Lower leg skin (tissue), 4 donors: ENCODE data around the gene SRPK1. TPM values are rescaled to one million over a fixed set of nuclear protein-coding genes. Genes with fewer than 3 reads are reported as not detected.

Source experiments
- DNase-seq, 2 donors: peaks; one replicate each; pipeline ENCODE4 v3.0.0-alpha.2; 2019; ENCODE audit warnings: low spot score in 2 of 2
- H3K4me3 ChIP-seq: fragments of 200-600 bp; sonication (generic); 2 replicates; pipeline ENCODE4 v1.5.1; 2017; ENCODE audit warnings: mild to moderate bottlenecking, low read depth; ENCODE audit not compliant: poor library complexity, severe bottlenecking
- CTCF ChIP-seq, 3 donors: fragments of 450-650 bp; IDR thresholded peaks; one replicate each; pipeline ENCODE4 v1.5.1; 2016; ENCODE audit warnings: antibody characterized with exemption in 3 of 3, mild to moderate bottlenecking in 3 of 3, moderate library complexity in 2 of 3
- POLR2A ChIP-seq, 2 donors: fragments of 450-650 bp; IDR thresholded peaks; one replicate each; pipeline ENCODE4 v1.6.1; 2016 to 2017; ENCODE audit warnings: antibody characterized with exemption in 2 of 2, mild to moderate bottlenecking in 1 of 2, moderate library complexity in 1 of 2
- WGBS, 2 donors: methylation state at CpG; one replicate each; pipeline ENCODE4 v1.1.5; 2018; 5-methylcytosine and 5-hydroxymethylcytosine counted together
- intact Hi-C: fragments of 100-400 bp; cut with DNase I; formaldehyde crosslinking; loops from one replicate; pipeline ENCODE4 v1.15.0; 2023; ENCODE audit warnings: low total_unique reads
- total RNA-seq, 4 donors: library from RNA; depleted of rRNA; stranded (reverse); fragments of >200 nt; gene quantifications; one replicate each; pipeline ENCODE4 v1.1.0, GENCODE V29; 2016

Gene SRPK1
- total RNA-seq, 4 donors from 2014 or later = 98.3 to 145 (median 111) TPM

DNA sequence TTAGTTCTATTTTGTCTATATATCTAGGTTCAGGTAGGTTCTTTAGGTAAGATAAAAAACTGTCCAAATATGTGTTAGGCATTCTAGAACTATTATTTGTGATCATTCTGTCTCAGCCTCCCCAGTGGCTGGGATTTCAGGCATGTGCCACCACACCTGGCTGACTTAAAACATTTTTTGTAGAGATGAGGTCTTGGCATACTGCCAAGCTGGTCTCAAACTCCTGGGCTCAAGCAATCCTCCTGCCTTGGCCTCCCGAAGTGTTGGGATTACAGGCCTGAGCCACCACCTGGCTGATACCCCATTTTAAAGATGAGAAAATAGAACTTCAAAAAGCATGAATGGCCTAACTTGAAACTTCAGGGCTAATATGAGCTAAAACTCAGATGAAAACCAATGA, 81.9 kb downstream of the SRPK1 start:
- intact Hi-C loops = no loop called here
- TF ChIP-seq POLR2A (IDR thresholded peaks at IDR 0.05) = no peak
- TF ChIP-seq CTCF (IDR thresholded peaks at IDR 0.05) = no peak
- no peak for DNase-seq
- H3K4me3 ChIP-seq = no peak overlapping the region
- 97 to 100% methylated on average over 1 of the region's 1 CpG for WGBS, 2 donors

DNA sequence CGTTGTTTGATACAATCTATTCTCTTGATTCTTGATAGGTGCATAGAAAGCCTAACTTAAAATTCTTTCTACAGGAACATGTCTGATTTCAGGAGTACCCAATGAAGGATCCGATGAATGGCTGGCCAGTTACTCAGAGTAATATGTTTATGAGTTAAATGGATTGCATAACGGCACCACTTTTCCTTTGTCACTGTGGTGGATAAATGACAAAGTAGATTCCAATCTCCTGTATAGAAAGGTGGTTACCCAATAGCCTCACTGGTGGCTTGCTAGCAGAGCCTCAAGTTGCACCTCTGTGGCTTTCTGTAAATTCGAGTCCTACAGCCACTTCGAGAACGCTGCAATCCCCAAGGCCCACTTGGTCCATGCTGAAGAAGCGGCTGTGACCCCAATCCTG, 87.4 kb downstream of the SRPK1 start:
- 85 to 91% methylated on average over 7 of the region's 7 CpGs for WGBS, 2 donors
- DNase-seq = no peak
- H3K4me3 ChIP-seq = no peak overlapping the region
- intact Hi-C loops = no loop called here
- no peak for TF ChIP-seq POLR2A (IDR thresholded peaks at IDR 0.05)
- TF ChIP-seq CTCF (IDR thresholded peaks at IDR 0.05) = no peak

- intact Hi-C loops = no loop called here
- H3K4me3 ChIP-seq = no peak overlapping the region
- no peak for DNase-seq
- no peak for TF ChIP-seq POLR2A (IDR thresholded peaks at IDR 0.05)
- no peak for TF ChIP-seq CTCF (IDR thresholded peaks at IDR 0.05)
- WGBS, 2 donors = 95 to 97% methylated on average over 5 of the region's 5 CpGs
Observed at GRCh38 chr6:35831257-35832007, 89.5 kb downstream of the SRPK1 start.

- 89 to 91% methylated on average over 5 of the region's 5 CpGs for WGBS, 2 donors
Observed at GRCh38 chr6:35829306-35829705, 91.6 kb downstream of the SRPK1 start.

DNA sequence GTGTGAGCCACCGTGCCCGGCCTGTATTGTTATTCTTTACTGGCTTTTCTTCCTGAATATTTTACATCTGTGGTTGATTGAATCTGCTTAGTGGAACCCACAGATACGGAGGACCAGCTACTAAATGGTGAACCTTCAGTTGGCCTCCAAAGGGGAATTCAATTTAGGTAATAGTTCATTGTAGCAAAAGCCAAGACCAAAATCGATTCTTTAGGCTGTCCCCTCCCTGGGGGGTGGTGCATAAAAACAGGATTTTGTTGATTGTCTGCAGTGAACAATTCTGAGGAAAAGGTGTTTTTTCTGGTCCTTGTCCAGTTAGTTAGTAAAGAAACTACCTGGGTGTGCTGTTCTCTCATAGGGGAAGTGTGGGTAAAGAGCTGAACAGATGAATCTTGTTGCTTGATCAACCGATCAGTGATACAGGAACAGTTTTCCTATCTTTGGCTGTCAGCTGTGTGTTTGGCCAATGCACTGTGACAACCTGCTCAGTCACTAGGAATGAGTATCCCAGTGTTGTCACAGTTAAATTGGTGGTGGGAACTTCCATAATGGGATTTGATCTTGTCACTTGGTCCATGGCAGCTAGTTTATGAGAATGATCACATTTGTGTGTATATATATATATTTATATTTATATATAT, 96.2 kb downstream of the SRPK1 start:
- no peak for DNase-seq
- WGBS, 2 donors = 80 to 83% methylated on average over 5 of the region's 5 CpGs
- no peak overlapping the region for H3K4me3 ChIP-seq
- intact Hi-C loops = no loop called here
- TF ChIP-seq CTCF (IDR thresholded peaks at IDR 0.05) (no peak), POLR2A (IDR thresholded peaks at IDR 0.05) (no peak)

More at GRCh38 chr6:35829306-35829705, 91.6 kb downstream of the SRPK1 start:
- intact Hi-C loops = no loop called here
- no peak for DNase-seq
- TF ChIP-seq CTCF (IDR thresholded peaks at IDR 0.05) (no peak), POLR2A (IDR thresholded peaks at IDR 0.05) (no peak)
- no peak overlapping the region for H3K4me3 ChIP-seq
